Endothelial cell of umbilical vein (primary cell): ENCODE measurements around the gene ANKRD33B. TPM values are rescaled to one million over a fixed set of nuclear protein-coding genes. Genes with fewer than 3 reads are reported as not detected.

Experiments
- BruUV-seq: library from RNA; stranded (reverse); fragments of 400-500 nt; replicated peaks from 2 replicates; lab custom pipeline; 2021; lab: Mats Ljungman, UMichigan
- CTCF ChIA-PET: fragments of 300-600, 350-600 bp; sonication (Branson Sonifier 250); formaldehyde crosslinking; loops from one replicate; lab custom pipeline; 2021; ENCODE audit warnings: antibody characterized with exemption, inconsistent platforms; lab: Charles Lee
- POLR2A ChIA-PET: fragments of 300-600, 350-600 bp; sonication (Branson Sonifier 250); formaldehyde crosslinking; loops from one replicate; lab custom pipeline; 2021; ENCODE audit warnings: antibody characterized with exemption, inconsistent platforms; lab: Charles Lee
- DNase-seq: peaks from one replicate; pipeline ENCODE4 v3.0.0-alpha.2; 2011; ENCODE audit warnings: low read depth, low spot score
- FAIRE-seq: peaks from 2 replicates; lab custom pipeline; 2011; peaks lifted over from hg19 to GRCh38; lab: Jason Lieb, UNC
- H2AFZ ChIP-seq: 2 replicates; pipeline ENCODE4 v1.6.0; 2012; ENCODE audit warnings: low read depth, low read length, control low read depth, inconsistent platforms
- H3K27ac ChIP-seq: 2 replicates; pipeline ENCODE4 v1.5.1; 2011; ENCODE audit warnings: low read depth, mild to moderate bottlenecking, control low read depth, low read length, moderate library complexity; ENCODE audit not compliant: insufficient read depth
- H3K27me3 ChIP-seq, 2 experiments: 2 replicates each; pipeline versions ENCODE4 v1.6.0 to v1.6.1; 2011; ENCODE audit warnings: low read length in 2 of 2, mixed read lengths in 1 of 2; ENCODE audit not compliant: control insufficient read depth in 2 of 2, insufficient read depth in 2 of 2
- H3K36me3 ChIP-seq, 2 experiments: 2 replicates in 1 of 2; 3 replicates in 1 of 2; pipeline ENCODE4 v1.5.1; 2011; ENCODE audit warnings: low read length in 2 of 2, mild to moderate bottlenecking in 1 of 2, moderate library complexity in 1 of 2; ENCODE audit not compliant: control insufficient read depth in 2 of 2, insufficient read depth in 2 of 2; ENCODE audit errors: extremely low read depth in 1 of 2
- H3K4me1 ChIP-seq: 3 replicates; pipeline ENCODE4 v1.5.1; 2011; ENCODE audit warnings: mild to moderate bottlenecking, low read length; ENCODE audit not compliant: control insufficient read depth, insufficient read depth; ENCODE audit errors: extremely low read depth
- H3K4me2 ChIP-seq: 2 replicates; pipeline ENCODE4 v1.6.1; 2011; ENCODE audit warnings: low read length, control low read depth, mixed read lengths; ENCODE audit not compliant: insufficient read depth
- H3K4me3 ChIP-seq, 3 experiments: fragments of 200-600 bp in 1 of 3; sonication (generic), shearing (Covaris generic) in 1 of 3; replicated peaks in 1 of 3; 2 replicates each; pipeline ENCODE4 v1.5.1; 2011 to 2016; ENCODE audit warnings: control low read depth in 3 of 3, low read length in 3 of 3, mild to moderate bottlenecking in 2 of 3, inconsistent platforms in 1 of 3, low read depth in 1 of 3, moderate library complexity in 1 of 3; ENCODE audit not compliant: insufficient read depth in 1 of 3
- H3K79me2 ChIP-seq: 2 replicates; pipeline ENCODE4 v1.6.0; 2012; ENCODE audit warnings: low read length, inconsistent platforms; ENCODE audit not compliant: control insufficient read depth, insufficient read depth
- H3K9ac ChIP-seq: replicated peaks from 2 replicates; pipeline ENCODE3; 2011; ENCODE audit warnings: low read length, control low read depth; ENCODE audit not compliant: insufficient read depth; ENCODE audit errors: extremely low read depth
- H3K9me1 ChIP-seq: replicated peaks from 3 replicates; pipeline ENCODE4 v1.6.0; 2011; ENCODE audit warnings: mild to moderate bottlenecking, low read length; ENCODE audit not compliant: control insufficient read depth, insufficient read depth; ENCODE audit errors: extremely low read depth
- H3K9me3 ChIP-seq: replicated peaks from 2 replicates; pipeline ENCODE4 v1.5.1; 2012; ENCODE audit warnings: low read length, inconsistent platforms; ENCODE audit not compliant: control insufficient read depth, insufficient read depth
- H4K20me1 ChIP-seq: replicated peaks from 2 replicates; pipeline ENCODE3; 2011; ENCODE audit warnings: mild to moderate bottlenecking, low read length; ENCODE audit not compliant: control insufficient read depth, insufficient read depth; ENCODE audit errors: extremely low read depth
- CTCF ChIP-seq, 2 donors: IDR thresholded peaks; 1 replicate in 1 of 2; 2 replicates in 1 of 2; pipeline ENCODE4 v1.5.1; 2011; ENCODE audit warnings: low read length in 2 of 2, mild to moderate bottlenecking in 2 of 2, moderate library complexity in 2 of 2, control low read depth in 1 of 2, inconsistent platforms in 1 of 2, low read depth in 1 of 2; ENCODE audit not compliant: insufficient read depth in 1 of 2; ENCODE audit errors: extremely low read depth in 1 of 2
- EZH2 ChIP-seq: IDR thresholded peaks from 2 replicates; pipeline ENCODE4 v1.6.1; 2012; ENCODE audit warnings: borderline replicate concordance, low read depth, mild to moderate bottlenecking, moderate library complexity, low read length, inconsistent platforms; ENCODE audit not compliant: severe bottlenecking
- FOS ChIP-seq: IDR thresholded peaks from 2 replicates; pipeline ENCODE4 v1.6.1; 2011; ENCODE audit warnings: mild to moderate bottlenecking, low read length, moderate library complexity, borderline replicate concordance; ENCODE audit not compliant: insufficient read depth
- JUN ChIP-seq: IDR thresholded peaks from 2 replicates; pipeline ENCODE4 v1.6.1; 2011; ENCODE audit warnings: borderline replicate concordance, low read depth; ENCODE audit not compliant: insufficient read length, insufficient read depth
- MAX ChIP-seq: IDR thresholded peaks from 2 replicates; pipeline ENCODE4 v1.6.1; 2011; ENCODE audit not compliant: insufficient read depth, insufficient read length
- MYC ChIP-seq: IDR thresholded peaks from one replicate; pipeline ENCODE4 v1.6.1; 2011; ENCODE audit warnings: mild to moderate bottlenecking, low read depth, low read length
- POLR2A ChIP-seq: IDR thresholded peaks from 2 replicates; pipeline ENCODE4 v1.6.1; 2012; ENCODE audit warnings: low read depth, mild to moderate bottlenecking, control low read depth, low read length
- POLR2AphosphoS5 ChIP-seq: IDR thresholded peaks from 2 replicates; pipeline ENCODE4 v1.6.1; 2012; ENCODE audit warnings: low read depth, mild to moderate bottlenecking, control low read depth, low read length, moderate library complexity; ENCODE audit not compliant: insufficient read depth
- dilution Hi-C: fragments of 300-500 bp; cut with MboI; formaldehyde crosslinking; loops from one replicate; pipeline ENCODE4 v1.15.0; 2019; ENCODE audit warnings: low sequenced_read_pairs; ENCODE audit not compliant: extremely low pct_ligation_motif_present
- intact Hi-C: fragments of 100-400 bp; cut with micrococcal nuclease; formaldehyde crosslinking; loops from one replicate; pipeline ENCODE4 v1.10.0; 2022
- polyA plus RNA-seq, 4 experiments: library from polyadenylated mRNA; depleted of rRNA in 3 of 4; stranded (reverse) in 3 of 4; unstranded in 1 of 4; fragments of >200 nt; gene quantifications; 2 replicates each; pipeline versions ENCODE4 v1.2.1 to v1.2.3, GENCODE V29; 2011 to 2012; ENCODE audit warnings: missing spikeins in 1 of 4
- total RNA-seq: library from RNA; stranded (reverse); gene quantifications from 2 replicates; pipeline ENCODE4 v1.2.3, GENCODE V29; 2021

The ANKRD33B gene
- total and polyA plus RNA-seq, 2 donors (not counting 3 experiments of a cell fraction or from before 2014, with no cell fraction given) = 2.4 to 5.4 TPM

GRCh38 chr5:10705747-10706146 is 141.9 kb downstream of the ANKRD33B start:
- Histone ChIP-seq H3K36me3 (no peaks in the 10 kb centered on the region), H3K27me3 (no peaks in the 10 kb centered on the region), H2AFZ (no peak overlapping the region), H3K9me3 (no peaks in the 10 kb centered on the region), H3K27ac (peak overlapping the region; percentile 85), H3K9me1 (no peaks in the 10 kb centered on the region), H3K4me2 (no peak overlapping the region), H3K4me3 (no peak overlapping the region), H3K79me2 (peaks cover 47% of the 10 kb centered on the region), H4K20me1 (no peaks in the 10 kb centered on the region), H3K4me1 (peaks cover 49% of the 10 kb centered on the region), H3K9ac (no peak overlapping the region)
- dilution Hi-C loops (no loop called here), intact Hi-C loops (loop anchor here (1.0 kb wide), 3 partner anchors 15 to 56 kb away; partner anchors contain the start of gene DAP)
- ChIA-PET POLR2A (no interaction called here), CTCF (interaction anchor here (5.4 kb wide), 1 partner anchor 19 kb away, joined by 64 read pairs; no protein-coding TSS in a partner anchor)
- FAIRE-seq = no peak
- DNase-seq = no peak
- BruUV-seq = no TSS peak
- TF ChIP-seq FOS = no peak
- no peak for TF ChIP-seq JUN
- no peak for TF ChIP-seq EZH2
- TF ChIP-seq MYC = no peak
- TF ChIP-seq MAX = no peak
- TF ChIP-seq POLR2A = no peak
- TF ChIP-seq POLR2AphosphoS5 = no peak

GRCh38 chr5:10706326-10706725 is 142.5 kb downstream of the ANKRD33B start:
- H3K27ac ChIP-seq = no peak overlapping the region
- no peaks in the 10 kb centered on the region for H3K27me3 ChIP-seq
- ChIA-PET CTCF (interaction anchor here (5.4 kb wide), 1 partner anchor 19 kb away, joined by 64 read pairs; no protein-coding TSS in a partner anchor), POLR2A (no interaction called here)
- no peak overlapping the region for H2AFZ ChIP-seq
- no peak for DNase-seq
- no peaks in the 10 kb centered on the region for H3K9me1 ChIP-seq
- no peak overlapping the region for H3K4me3 ChIP-seq
- H3K4me2 ChIP-seq = no peak overlapping the region
- intact Hi-C loops (no loop called here), dilution Hi-C loops (no loop called here)
- peaks cover 44% of the 10 kb centered on the region for H3K79me2 ChIP-seq
- FAIRE-seq = no peak
- H3K9ac ChIP-seq = no peak overlapping the region
- BruUV-seq = no TSS peak
- peaks cover 49% of the 10 kb centered on the region for H3K4me1 ChIP-seq
- H3K9me3 ChIP-seq = no peaks in the 10 kb centered on the region
- H3K36me3 ChIP-seq = peaks cover 0 to 1% of the 10 kb centered on the region in 2 experiments
- TF ChIP-seq CTCF (IDR thresholded peaks at IDR 0.05; ENCODE audit: extremely low read depth in 1 of 2, insufficient read depth in 1 of 2, low read depth in 1 of 2, low read length in 2 of 2) = no peak
- H4K20me1 ChIP-seq = no peaks in the 10 kb centered on the region
